LNCAP (cell line): ENCODE results near the gene RASAL1.

Source experiments
- TF ChIP-seq, protein P1 (sequence below): fragments of 450-650 bp; IDR thresholded peaks from 2 replicates; pipeline ENCODE4 v1.5.1; 2017; ENCODE audit warnings: mild to moderate bottlenecking

RASAL1 gene

GRCh38 chr12:113152196-113152834 lies 16.8 kb upstream of the RASAL1 start:
- TF ChIP-seq, protein P1, sequence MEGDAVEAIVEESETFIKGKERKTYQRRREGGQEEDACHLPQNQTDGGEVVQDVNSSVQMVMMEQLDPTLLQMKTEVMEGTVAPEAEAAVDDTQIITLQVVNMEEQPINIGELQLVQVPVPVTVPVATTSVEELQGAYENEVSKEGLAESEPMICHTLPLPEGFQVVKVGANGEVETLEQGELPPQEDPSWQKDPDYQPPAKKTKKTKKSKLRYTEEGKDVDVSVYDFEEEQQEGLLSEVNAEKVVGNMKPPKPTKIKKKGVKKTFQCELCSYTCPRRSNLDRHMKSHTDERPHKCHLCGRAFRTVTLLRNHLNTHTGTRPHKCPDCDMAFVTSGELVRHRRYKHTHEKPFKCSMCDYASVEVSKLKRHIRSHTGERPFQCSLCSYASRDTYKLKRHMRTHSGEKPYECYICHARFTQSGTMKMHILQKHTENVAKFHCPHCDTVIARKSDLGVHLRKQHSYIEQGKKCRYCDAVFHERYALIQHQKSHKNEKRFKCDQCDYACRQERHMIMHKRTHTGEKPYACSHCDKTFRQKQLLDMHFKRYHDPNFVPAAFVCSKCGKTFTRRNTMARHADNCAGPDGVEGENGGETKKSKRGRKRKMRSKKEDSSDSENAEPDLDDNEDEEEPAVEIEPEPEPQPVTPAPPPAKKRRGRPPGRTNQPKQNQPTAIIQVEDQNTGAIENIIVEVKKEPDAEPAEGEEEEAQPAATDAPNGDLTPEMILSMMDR: no peak

DNA sequence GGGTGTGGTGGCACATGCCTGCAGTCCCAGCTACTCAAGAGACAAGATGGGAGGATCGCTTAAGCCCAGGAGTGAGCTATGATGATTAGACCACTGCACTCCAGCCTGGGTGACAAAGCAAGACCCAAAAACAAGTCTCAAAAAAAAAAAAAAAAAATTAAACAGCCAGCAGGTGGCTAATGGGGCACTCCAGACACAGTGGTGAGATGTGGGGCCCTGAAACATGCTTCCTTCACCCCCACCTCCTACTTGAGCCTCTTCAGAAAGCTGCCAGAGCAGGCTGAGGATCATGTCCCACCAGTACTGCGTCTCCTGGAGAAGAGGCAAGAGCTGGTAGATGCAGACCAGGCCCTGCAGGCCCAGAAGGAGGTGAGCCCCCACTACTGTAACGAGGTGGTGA lies 16.1 kb upstream of the RASAL1 start:
- TF ChIP-seq, protein P1: no peak

DNA sequence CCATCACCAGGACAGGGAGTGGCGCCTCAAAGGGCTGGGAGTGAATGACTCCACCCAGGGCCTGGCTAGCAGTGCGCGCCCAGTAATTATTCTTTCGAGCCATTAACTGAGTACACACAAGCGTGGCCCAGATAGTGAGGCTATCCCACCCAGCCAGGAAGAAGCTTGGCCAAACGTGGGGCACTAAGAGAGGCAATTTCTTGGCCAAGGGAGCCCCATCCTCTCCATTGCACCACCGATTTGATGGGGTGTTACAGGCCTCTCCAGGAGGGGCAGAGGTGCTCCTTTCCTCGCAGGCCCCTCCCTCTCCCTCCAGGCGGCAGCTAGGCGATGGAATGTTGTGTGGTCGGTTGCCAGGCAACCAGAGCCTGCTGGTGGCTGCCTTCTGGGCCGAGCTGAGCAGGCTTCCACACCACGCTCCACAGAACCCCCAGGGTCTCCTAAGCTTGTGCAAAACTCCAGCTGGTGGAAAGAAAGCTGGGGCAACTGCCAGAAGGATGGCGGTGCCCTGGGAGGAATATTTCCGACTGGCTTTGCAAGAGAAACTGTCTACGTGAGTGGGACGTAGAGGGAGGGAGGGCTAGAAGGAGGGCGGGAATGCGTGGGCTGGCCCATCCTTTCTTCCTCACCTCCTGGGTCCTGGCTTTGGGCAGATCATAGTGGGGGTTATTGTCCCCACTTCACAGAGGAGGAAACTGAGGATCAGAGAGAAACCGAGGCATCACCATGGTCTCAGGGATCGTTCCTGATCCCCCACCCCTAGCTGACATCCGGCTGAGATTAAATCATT lies 14.0 kb upstream of the RASAL1 start, which contains the start of gene CFAP73:
TSS of gene CFAP73 (plus strand) at position 364 of the 790 bp plus-strand sequence. CDS start at position 498, 134 bp downstream.
- TF ChIP-seq, protein P1: no peak

- TF ChIP-seq, protein P1: no peak
Observed at GRCh38 chr12:113146999-113147398, 11.4 kb upstream of the RASAL1 start.

- TF ChIP-seq, protein P1: no peak
Observed at GRCh38 chr12:113145720-113146551, 10.4 kb upstream of the RASAL1 start.

- TF ChIP-seq, protein P1: no peak
Observed at GRCh38 chr12:113144806-113145205, 9.2 kb upstream of the RASAL1 start.

GRCh38 chr12:113143959-113144358 lies 8.4 kb upstream of the RASAL1 start:
- TF ChIP-seq, protein P1: no peak
